ENCODE results near the gene NINJ2.

The NINJ2 gene

DNA sequence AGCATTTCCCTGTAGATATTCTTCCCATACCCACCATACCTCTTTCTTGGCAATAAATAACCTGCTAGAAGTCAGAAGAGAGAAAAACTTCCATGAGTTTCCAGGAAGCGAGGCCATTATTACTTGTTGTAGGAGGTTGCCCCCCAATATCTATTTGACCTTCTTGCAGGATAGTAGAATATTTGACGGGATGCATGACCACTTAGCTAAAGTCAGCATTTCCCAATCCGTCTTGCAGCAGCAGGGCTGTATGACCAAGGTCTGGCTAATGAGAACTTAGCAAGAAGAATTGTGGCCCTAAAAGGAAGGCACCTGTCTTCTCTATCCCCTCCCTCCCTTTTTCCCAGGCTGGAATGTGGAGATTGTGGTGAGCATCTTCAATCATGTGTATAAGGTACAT, 51.5 kb downstream of the NINJ2 start:
- DNase-seq: no peak

DNA sequence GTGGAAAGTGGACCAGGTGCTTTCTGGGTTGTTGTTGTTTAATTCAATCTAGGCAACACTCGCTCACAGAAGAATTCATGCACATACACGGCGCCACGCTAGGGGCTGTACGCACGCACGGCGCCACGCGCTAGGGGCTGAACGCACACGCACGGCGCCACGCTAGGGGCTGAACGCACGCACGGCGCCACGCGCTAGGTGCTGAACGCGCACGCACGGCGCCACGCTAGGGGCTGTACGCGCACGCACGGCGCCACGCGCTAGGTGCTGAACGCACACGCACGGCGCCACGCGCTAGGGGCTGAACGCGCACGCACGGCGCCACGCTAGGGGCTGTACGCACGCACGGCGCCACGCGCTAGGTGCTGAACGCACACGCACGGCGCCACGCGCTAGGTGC, 54.3 kb downstream of the NINJ2 start:
- no peak for DNase-seq

DNA sequence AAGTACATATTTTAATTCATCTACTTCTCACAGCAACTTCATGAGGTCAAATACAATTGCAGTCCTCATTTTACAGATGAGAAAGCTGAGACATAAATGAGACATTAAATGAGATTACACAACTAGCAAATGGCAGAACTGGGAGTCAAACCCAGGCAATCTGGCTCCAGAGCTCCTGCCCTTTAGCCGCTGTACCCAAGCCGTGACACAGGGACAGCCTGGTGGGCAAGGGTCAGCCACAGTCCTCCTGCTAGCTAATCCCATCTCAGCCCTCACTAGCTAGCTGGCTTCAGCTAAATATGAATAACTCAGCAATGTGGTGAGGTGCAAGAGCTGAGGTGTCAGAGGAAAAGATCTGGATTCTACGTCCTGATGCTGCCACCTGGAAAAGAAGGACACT, 54.8 kb downstream of the NINJ2 start:
- no peak for DNase-seq

DNA sequence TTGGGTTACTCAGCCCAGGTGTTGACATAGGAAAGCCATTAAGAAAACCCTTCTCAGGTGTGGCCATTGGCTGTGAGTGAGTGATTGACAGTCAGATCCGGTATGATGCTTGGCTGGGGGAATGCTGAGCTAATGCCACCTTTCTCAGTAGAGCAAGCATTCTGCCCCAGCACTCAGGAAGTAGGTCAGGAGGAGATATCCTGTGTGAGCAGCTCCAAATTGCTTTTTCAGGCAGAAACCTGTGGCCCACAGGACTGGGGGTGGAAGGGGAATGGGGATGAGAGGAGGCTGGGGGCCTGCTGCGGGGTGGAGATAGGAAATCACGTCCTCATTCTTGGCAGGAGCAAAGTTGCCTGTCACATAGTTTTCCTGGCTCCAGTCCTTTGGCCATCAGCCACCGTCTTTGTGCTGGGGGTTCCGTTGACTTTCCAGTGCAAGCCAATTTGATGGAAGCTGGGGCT, 55.7 kb downstream of the NINJ2 start:
- DNase-seq: no peak

DNA sequence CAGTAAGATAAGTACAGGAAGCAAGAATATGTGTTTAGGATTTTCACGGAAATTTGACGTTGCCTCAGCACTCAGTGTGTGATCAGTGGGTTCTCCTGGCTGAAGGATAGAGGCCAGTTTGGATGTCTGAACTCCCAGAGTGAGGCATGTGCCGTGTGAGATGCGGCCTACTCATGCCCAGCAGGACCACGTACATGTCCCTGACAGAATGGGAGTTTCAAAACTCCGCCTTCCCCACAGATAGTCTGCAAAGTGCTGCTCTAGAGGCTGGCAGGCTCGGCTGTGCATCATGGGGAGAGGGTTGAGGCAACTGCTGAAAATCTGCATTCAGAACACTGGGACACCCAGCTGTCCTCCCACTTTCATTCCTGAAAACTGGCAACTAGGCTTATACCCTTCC, 58.3 kb downstream of the NINJ2 start:
- DNase-seq: no peak

DNA sequence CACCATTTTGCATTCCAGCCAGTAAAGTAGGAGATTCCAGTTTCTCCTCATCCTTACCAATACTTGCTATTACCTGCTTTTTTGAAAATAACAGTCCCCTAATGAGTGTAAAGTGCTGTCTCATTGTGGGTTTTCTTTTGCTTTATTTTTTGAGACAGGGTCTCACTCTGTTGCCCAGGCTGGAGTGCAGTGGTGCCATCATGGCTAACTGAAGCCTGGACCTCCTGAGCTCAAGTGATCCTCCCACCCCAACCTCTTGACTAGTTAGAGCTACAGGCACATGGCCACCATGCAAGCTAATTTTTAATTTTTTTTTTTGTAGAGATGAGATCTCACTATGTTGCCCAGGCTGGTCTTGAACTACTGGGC, 60.6 kb downstream of the NINJ2 start:
- no peak for DNase-seq

DNA sequence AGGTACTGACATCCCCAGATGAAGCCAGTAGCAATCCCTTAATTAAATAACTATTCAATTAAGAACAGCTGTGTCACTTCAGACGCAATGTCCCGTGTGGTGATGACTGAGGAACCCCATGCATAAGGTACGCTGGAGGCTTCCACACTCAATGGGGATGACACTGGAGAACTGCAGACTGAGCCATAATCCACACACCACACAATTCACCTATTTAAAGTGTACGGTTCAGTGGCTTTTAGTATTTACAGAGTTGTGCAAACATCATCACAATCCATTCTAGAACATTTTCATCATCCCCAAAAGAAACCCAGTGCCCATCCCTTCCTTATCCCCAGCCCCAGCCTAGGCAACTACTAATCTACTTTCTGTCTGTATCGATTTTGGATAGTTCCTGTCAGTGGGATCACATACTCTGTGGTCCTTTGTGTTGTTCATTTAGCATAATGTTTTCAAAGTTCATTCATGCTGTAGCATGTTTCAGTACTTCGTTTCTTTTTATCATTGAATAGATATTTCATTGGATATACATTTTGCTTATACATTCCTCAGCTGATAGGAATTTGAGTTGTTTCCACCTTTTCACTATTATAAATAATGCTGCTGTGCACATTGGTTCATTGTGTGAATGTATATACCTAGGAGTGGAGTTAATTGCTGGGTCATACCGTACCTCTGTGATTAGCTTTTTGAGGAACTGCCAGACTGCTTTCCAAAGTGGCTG, 61.1 kb downstream of the NINJ2 start:
- DNase-seq: no peak

DNA sequence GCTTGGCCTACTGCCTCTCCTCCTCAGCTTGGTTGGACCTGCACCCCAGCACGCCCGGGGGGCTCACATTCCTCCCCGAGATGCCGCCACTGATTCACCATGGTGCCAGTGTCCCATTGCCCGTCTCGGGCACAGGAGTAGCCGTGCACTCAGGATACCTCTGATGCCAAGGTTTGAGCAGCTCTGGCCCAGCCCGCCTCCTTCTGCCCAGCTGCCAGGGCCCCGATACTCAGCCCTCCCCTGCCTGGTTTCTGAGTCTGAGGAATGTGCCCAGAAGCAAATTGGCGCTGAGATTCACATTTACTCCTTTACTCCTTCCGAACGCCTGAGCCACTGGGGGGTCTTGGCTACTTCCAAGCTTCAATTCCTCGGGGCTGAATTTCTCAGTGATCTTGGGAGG, 63.5 kb downstream of the NINJ2 start:
- no peak for DNase-seq

DNA sequence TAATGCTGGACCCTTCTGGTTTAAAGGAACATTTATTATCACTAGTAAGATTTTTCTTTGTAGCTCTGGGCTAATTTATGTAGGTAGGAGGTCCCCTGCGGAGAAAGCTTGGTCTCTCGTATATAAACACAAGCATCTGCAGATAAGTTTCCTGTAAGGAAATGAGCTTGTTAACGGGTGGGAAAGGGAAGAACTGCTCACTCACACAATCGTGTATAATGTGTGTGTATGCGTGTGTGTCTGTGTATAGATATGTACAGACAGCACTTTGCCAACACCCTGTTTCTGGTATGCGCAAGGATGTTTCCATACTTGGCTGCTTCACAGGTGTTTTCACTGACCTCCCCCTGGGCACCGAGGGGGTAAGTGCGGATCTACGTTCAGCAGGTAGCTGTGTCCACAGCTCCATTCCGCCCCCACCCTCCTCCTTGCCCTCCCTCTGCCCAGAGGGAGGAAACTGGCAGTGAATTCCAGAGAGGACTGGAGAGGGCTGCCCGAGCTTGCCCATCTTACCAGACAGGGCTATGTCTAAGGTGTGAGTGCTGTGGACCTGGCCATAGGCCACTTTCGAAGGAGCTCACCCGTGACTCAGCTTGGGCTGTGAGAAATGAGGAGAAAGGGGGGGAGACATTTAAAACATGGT, 65.2 kb downstream of the NINJ2 start:
- DNase-seq: no peak

DNA sequence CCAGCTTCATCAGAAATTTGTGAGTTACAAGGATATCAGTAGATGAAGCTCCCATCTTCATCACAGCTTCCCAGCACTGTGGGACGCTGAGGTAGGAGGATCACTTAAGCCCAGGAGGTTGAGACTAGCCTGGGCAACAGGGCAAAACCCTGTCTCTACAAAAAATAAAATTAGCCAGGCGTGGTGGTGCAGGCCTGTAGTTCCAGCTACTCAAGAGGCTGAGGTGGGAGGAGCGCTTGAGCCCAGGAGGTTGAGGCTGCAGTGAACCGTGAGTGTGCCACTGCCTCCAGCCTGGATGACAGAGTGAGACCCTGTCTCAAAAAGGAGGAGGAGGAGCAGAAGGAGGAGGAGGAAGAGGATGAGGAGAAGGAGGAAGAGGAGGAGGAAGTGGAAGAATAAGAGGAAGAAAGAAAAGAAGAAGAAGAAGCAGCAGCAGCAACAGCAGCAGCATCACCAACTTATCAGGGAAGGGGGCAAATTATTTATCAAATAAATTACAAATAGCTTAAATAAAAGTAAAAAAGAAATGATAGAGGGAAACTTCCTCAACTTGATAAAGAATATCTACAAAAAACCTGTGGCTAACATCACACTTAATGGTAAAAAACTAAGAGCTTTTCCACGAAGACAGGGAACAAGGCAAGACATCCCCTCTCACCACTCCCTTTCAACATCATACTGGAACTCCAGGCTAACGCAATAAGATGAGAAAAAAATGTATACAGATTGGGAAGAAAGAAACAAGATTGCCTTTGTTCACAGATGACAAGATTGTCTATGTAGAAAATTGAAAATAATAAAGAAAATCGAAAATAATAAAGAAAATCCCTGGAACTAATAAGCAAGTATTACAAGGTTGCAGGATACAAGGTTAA, 69.6 kb downstream of the NINJ2 start:
- no peak for DNase-seq

DNA sequence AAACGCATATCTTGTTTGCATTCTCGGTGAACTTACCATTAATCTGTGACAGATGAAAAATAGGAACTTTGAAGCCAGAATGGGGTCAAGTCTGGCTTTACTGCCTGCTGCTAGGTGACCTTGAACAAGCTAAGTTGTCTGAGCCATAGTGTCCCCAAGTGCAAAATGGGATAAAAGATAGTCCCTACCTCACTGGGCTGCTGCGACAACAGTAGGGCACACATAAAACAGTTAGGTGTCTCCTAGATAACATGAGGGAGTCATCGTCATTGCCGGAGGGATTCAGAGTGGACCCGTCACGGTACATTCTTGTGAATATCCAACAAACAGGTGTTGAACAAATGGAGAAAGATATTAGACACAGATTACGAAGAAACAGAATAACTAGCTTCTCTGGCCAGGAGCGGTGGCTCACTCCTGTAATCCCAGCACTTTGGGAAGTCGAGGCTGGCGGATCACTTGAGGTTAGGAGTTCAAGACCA, 71.2 kb downstream of the NINJ2 start:
- no peak for DNase-seq

DNA sequence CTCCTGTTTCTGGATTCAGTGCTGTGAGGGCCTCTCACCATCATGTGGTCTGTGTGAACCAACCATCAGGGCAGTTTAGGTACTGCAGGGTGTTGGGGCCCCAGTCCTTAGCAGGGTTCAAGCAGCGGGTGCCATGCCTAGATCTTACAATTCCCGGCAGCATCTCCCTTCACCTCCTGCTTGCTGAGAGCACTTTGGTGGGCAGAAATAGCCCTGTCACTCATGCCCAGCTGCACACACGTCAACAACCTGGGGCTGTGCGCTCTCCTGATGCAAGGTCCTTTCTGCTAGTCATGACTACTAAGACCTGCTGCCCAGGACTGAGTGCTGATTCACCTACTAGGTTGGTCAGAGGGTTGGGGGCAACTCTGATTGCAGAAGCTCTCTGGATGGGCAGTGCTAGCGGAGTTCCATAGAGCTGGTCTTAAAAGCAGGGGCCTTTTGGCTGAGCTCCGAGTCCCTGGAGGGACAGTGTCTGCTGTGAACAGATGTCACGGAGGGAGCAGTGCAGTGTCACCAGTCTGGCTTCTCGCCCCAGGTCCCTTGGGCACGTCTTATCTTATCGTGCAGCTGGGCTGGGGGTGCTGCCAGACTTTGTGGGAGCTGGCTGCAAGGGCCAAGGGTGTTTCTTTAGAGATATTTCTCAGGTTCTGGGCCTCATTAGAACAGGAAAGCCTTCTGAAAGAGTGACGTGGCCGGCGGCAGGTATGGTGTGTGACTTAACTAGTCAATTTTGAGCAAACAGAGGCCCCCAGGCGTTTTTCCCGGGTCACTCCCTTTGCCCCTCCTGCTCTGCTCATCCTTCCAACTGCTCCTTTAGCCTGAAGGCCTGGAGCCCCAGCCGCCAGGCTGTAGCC, 71.8 kb downstream of the NINJ2 start:
- DNase-seq: no peak

DNA sequence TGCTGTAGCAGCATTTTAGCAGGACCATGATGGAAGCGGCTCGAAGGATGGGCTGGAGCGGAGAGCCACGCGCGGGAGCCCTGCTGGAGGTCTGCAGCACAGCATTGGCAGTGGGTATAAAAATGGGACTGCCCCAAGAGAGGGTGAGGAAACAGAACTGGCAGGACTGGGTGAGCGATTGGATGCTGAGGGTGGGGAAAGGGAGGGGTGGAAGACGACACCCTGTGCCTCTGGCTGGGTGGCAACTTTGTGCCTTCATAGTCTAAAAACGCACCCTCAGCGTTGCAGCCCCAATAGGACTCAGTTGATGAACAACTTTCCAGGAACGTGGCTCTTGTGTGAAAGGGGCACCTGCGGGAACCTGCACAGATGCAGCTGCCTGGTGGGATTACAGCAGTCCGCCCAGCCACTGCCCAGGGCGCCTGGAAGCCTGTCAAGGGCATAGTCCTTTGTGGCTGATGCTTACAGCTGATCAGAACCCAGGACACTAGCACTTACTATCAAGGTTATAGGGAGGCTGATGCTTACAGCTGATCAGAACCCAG, 73.0 kb downstream of the NINJ2 start:
- no peak for DNase-seq

DNA sequence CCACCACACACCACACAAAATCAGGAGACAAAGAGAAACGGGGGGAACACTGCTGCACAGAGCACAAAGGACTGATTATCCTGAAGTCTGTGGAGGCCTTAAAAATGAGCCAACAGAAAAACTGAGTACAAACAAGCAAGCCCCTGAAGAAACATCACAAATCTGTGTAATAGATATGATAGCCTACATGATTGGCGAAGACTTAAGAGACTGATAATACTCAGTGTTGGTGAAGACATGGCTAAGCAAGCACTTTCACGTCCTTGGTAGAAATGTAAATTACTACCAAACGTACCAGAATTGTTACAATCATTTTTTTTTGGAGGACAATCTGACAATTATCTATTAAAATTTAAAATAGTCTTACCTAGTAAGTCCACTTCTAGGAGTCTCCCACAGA, 74.6 kb downstream of the NINJ2 start:
- no peak for DNase-seq

DNA sequence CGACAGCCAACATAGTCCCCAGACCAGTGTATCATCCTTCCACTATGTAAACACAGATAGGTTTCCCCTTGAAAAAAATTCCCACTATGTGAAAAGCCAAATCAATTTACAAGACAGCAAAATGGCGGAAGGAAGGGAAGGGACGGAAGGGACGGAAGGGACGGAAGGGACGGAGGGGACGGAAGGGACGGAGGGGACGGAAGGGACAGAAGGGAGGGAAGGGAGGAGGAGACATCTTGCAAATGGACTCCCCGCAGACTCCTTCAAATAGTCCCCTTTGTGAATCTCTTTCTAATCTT, 75.3 kb downstream of the NINJ2 start:
- DNase-seq: no peak

DNA sequence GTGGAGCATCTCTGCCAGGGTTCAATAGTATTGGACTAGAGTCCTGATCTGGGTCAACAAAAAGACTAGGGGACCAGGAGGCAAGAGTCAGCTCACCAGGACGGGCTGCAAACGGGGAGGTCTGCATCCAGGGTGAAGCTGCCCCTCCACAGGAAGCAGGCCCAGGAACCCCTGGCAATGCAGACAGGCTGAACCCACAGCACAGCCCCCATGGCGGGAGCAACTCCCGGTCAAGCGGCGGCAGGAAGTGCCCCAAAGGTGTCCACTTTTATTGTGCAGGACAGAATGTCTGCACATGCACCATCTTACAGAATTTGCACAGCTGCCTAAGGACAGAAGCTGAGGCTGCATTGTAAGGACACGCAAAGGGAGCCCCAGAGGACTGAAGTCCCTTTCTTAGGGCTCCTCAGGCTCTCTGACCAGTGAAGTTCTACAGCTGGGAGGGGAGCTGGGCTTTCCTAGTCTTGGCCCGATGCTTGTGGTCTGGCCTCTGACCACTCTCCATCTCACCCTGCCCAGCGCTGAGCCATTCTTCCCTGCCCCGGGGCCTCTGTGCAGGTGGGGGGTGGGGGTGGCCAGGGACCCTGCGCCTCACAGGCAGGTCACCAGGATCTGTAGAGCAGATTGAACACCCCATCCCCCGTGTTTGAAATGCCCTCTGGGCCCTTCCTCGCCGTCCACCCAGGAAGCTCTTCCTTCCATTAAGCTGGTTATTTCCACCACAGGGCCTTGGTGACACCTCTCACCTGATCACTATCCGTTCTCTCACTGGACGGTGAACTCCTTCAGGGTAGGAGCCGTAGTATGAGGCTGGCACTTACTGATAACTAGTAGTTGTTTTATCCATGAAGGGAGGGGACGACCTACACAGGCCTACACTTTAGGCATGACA, 75.9 kb downstream of the NINJ2 start:
- no peak for DNase-seq

DNA sequence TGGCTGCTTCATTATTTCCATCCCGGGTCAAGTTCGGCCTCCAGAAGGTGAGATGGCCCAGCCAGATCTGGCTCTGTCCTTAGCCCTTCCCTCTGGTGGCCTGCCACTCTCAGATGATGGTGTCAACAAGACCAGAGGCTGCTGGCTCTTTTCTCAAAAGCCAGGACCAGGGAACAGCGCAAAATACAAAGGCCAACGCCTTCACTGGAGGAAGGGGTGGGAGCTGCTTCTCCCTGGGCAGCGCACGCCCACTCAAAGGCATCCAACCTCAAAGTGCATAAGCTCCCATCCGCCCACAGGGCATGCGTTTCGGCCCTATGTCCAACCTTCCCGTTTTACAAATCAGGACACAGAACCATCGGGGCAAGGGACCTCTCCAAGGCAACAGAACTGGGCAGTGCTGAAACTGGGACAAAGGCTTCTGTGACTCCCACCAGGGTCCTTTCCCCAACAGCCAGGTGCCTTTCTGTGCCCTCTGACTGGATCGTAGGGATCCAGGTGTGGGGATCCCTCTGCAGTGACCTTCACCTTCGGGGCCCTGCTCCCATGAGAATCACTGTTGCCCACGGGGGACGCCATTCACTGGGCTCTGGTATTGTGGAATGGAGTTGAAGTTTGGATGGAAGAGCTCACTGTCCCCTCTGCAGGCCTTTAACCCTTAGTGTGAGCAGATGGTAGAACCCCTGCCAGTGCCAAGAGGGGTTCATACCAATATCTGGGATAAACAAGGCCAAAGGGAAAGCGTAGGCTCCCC, 76.8 kb downstream of the NINJ2 start:
- DNase-seq: no peak

DNA sequence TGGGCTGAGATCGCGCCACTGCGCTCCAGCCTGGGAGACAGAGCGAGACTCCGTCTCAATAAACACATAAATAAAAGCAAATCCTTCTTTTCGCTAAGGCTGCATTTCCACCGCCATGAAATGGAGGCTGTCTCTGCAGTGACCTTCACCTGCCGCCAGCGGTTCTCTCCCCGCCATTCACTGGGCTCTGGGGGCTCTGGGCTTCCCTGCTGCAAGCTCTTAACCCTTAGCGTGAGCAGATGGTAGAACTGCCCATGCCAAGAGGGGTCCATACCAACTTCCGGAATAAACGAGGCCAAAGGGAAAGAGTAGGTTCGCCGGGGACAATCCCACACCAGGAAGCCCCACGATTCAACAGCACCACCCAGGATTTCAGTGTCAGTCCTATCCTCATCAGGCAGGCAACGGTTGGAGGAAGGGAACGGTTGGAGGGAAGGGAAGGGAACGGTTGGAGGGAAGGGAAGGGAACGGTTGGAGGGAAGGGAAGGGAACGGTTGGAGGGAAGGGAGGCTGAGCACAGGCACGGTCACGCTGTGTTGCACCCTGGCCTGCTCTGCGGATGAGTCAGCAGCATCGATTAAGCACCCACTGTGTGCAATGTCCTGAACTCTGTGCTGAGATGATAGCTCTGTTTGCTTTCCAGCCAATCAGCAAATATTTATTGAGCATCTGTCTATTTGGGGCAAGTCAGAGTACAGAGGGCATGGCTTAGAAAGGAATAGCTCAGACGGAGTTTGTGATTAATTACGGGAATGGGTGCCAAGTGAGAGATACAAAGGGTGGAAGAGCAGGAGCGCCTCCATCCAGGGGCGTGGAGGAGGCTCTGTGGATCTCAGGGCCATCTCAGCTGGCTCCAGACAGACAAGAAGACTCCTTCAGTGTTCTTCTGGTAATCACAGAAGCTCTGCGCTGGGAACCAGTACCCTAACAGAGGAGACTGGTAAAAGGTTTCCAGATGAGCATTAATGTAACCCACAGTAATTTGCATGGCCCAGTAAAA, 77.9 kb downstream of the NINJ2 start:
- DNase-seq: no peak

DNA sequence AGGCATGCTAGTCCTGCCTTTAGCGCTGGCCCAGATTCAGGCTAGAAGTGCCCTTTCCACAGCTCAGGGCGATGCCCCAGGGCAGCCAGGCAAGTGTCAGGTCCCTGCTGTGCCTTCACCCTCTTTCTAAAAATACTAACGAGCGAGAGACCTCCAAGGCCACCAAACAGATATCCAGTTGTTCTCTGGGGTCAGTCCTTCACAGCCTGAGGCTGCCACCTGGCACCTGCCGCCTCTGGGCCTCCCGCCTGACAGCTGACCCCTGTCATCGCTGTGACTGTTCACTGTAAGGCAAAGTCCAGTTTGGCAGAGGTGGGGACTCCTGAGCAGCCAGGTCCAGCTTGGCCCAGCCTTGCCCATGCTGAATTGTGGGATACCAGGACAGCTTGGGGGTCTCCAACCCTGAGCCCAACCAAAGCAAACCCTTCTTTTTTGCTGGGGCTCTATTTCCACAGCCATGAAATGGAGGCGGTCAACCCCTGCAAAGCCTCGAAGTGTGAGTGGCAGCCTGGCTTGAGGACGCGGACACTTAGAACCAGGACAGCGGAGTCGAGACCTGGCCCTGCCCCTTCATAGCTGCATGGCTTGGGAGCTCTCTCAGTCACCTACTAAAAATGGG, 79.9 kb downstream of the NINJ2 start:
- no peak for DNase-seq
